Bladder microvascular endothelial cell (primary cell): Measurements from ENCODE around the gene PTCHD1. TPM values are rescaled to one million over a fixed set of nuclear protein-coding genes. Genes with fewer than 3 reads are reported as not detected.

Experiments used
- total RNA-seq: library from RNA; depleted of rRNA; stranded (reverse); fragments of >200 nt; gene quantifications from 2 replicates; pipeline ENCODE4 v1.2.3, GENCODE V29; 2014

Gene PTCHD1
- not detected in 2 replicates for total RNA-seq

GRCh38 chrX:23334848-23335599, at the start of gene PTCHD1:
PTCHD1 (plus strand) TSS chrX:23334849; CDS start chrX:23334876, 27 bp downstream.

